ELF-1 (cell line): ENCODE data around the gene HSPA1B.
"Not testable (repeated sequence)": the region's sequence is repeated elsewhere in the genome, so short reads cannot be mapped to it uniquely, and the experiment has no call there.

ENCODE experiments used
- DNase-seq: peaks from one replicate; pipeline ENCODE4 v3.0.0-alpha.2; 2016; ENCODE audit warnings: low read depth, low spot score

HSPA1B gene

GRCh38 chr6:31858707-31859106, 31.2 kb downstream of the HSPA1B start:
- DNase-seq, result no peak

GRCh38 chr6:31859923-31860322, 32.4 kb downstream of the HSPA1B start:
- no peak for DNase-seq

GRCh38 chr6:31860349-31860748, 32.8 kb downstream of the HSPA1B start:
- DNase-seq, result no peak

- no peak for DNase-seq
These were observed 33.6 kb downstream of the HSPA1B start for GRCh38 chr6:31861150-31861549.

- DNase-seq, result no peak
These were observed 34.4 kb downstream of the HSPA1B start for GRCh38 chr6:31861919-31862343.

GRCh38 chr6:31862344-31863235, 35.1 kb downstream of the HSPA1B start, which contains the start of gene NEU1:
Gene NEU1 (minus strand): TSS chr6:31862821. CDS start chr6:31862776, 45 bp downstream.
- peak; percentile 100 for DNase-seq

- not testable (repeated sequence) for DNase-seq
These were observed 36.6 kb downstream of the HSPA1B start for GRCh38 chr6:31864123-31864562.

GRCh38 chr6:31864818-31865204, 37.3 kb downstream of the HSPA1B start:
- no peak for DNase-seq

GRCh38 chr6:31865205-31866118, 37.9 kb downstream of the HSPA1B start:
- no peak for DNase-seq

- DNase-seq, result not testable (repeated sequence)
These were observed 41.1 kb downstream of the HSPA1B start for GRCh38 chr6:31868658-31868971.

- no peak for DNase-seq
These were observed 41.8 kb downstream of the HSPA1B start for GRCh38 chr6:31869343-31869742.

- no peak for DNase-seq
These were observed 42.9 kb downstream of the HSPA1B start for GRCh38 chr6:31870385-31870921.

GRCh38 chr6:31871046-31871659, 43.6 kb downstream of the HSPA1B start:
- DNase-seq, result peak; percentile 27

GRCh38 chr6:31874084-31874670, 46.6 kb downstream of the HSPA1B start:
- no peak for DNase-seq

GRCh38 chr6:31874836-31875572, 47.5 kb downstream of the HSPA1B start:
- DNase-seq, result no peak

GRCh38 chr6:31875877-31876276, 48.3 kb downstream of the HSPA1B start:
- no peak for DNase-seq

- DNase-seq, result no peak
These were observed 48.8 kb downstream of the HSPA1B start for GRCh38 chr6:31876357-31876756.

GRCh38 chr6:31877125-31877650, 49.6 kb downstream of the HSPA1B start:
- DNase-seq, result no peak

GRCh38 chr6:31877651-31878161, 50.2 kb downstream of the HSPA1B start:
- no peak for DNase-seq

- no peak for DNase-seq
These were observed 50.7 kb downstream of the HSPA1B start for GRCh38 chr6:31878222-31878621.
